Muscle layer of colon (tissue), 2 donors: ENCODE results near the gene UBE2M.

Source experiments
- H3K27ac ChIP-seq: one replicate; pipeline ENCODE4 v1.7.0; 2013; ENCODE audit warnings: low read depth, mild to moderate bottlenecking, low read length, moderate library complexity
- H3K27me3 ChIP-seq, 2 donors: one replicate each; pipeline ENCODE4 v1.7.0; 2013; ENCODE audit warnings: low read length in 2 of 2, mild to moderate bottlenecking in 2 of 2; ENCODE audit not compliant: insufficient read depth in 2 of 2, control insufficient read depth in 1 of 2
- H3K36me3 ChIP-seq: one replicate; pipeline ENCODE4 v1.7.0; 2013; ENCODE audit warnings: mild to moderate bottlenecking, low read length; ENCODE audit not compliant: insufficient read depth
- H3K4me1 ChIP-seq: one replicate; pipeline ENCODE4 v1.7.0; 2013; ENCODE audit warnings: mild to moderate bottlenecking, low read length; ENCODE audit not compliant: insufficient read depth
- H3K4me3 ChIP-seq, 2 donors: one replicate each; pipeline ENCODE4 v1.7.0; 2013; ENCODE audit warnings: low read length in 2 of 2, low read depth in 1 of 2, mild to moderate bottlenecking in 1 of 2, moderate library complexity in 1 of 2
- H3K9ac ChIP-seq: one replicate; pipeline ENCODE4 v1.7.0; 2013; ENCODE audit warnings: low read length
- H3K9me3 ChIP-seq: one replicate; pipeline ENCODE4 v1.7.0; 2013; ENCODE audit warnings: mild to moderate bottlenecking, low read length
- donor health status: abdominal sarcoma.
- donor health status: Adenocarcinoma of cecum.

The UBE2M gene

GRCh38 chr19:58551577-58552471, 6.6 kb downstream of the UBE2M start:
- H3K4me3 ChIP-seq = no peak overlapping the region
- H3K9ac ChIP-seq = no peak overlapping the region
- peaks cover 75% of the 10 kb centered on the region for H3K36me3 ChIP-seq
- H3K9me3 ChIP-seq = no peaks in the 10 kb centered on the region
- H3K27ac ChIP-seq = no peak overlapping the region
- H3K27me3 ChIP-seq = no peaks in the 10 kb centered on the region
- H3K4me1 ChIP-seq = peaks cover 33% of the 10 kb centered on the region

- Histone ChIP-seq H3K27ac (no peak overlapping the region), H3K36me3 (peaks cover 73% of the 10 kb centered on the region), H3K27me3 (no peaks in the 10 kb centered on the region), H3K9ac (no peak overlapping the region), H3K9me3 (no peaks in the 10 kb centered on the region), H3K4me3 (no peak overlapping the region), H3K4me1 (peaks cover 33% of the 10 kb centered on the region)
These were observed 7.3 kb downstream of the UBE2M start for GRCh38 chr19:58551123-58551497.

- H3K27ac ChIP-seq = no peak overlapping the region
- H3K36me3 ChIP-seq = peaks cover 76% of the 10 kb centered on the region
These were observed 7.9 kb downstream of the UBE2M start for GRCh38 chr19:58550362-58551122.

GRCh38 chr19:58549664-58550361, 8.6 kb downstream of the UBE2M start:
- H3K9me3 ChIP-seq = no peaks in the 10 kb centered on the region
- H3K4me1 ChIP-seq = peaks cover 38% of the 10 kb centered on the region
- H3K27me3 ChIP-seq = no peaks in the 10 kb centered on the region
- H3K27ac ChIP-seq = no peak overlapping the region
- H3K9ac ChIP-seq = no peak overlapping the region
- H3K36me3 ChIP-seq = peaks cover 78% of the 10 kb centered on the region
- no peak overlapping the region for H3K4me3 ChIP-seq

More at GRCh38 chr19:58550362-58551122, 7.9 kb downstream of the UBE2M start:
- Histone ChIP-seq H3K27me3 (no peaks in the 10 kb centered on the region), H3K4me1 (peaks cover 37% of the 10 kb centered on the region), H3K4me3 (no peak overlapping the region), H3K9ac (no peak overlapping the region), H3K9me3 (no peaks in the 10 kb centered on the region)

GRCh38 chr19:58548859-58549663, 9.3 kb downstream of the UBE2M start:
- Histone ChIP-seq H3K9me3 (no peaks in the 10 kb centered on the region), H3K4me3 (no peak overlapping the region), H3K9ac (no peak overlapping the region)

GRCh38 chr19:58547323-58548312, 10.8 kb downstream of the UBE2M start:
- Histone ChIP-seq H3K4me3 (no peak overlapping the region), H3K27me3 (no peaks in the 10 kb centered on the region), H3K9ac (no peak overlapping the region), H3K27ac (no peak overlapping the region), H3K9me3 (no peaks in the 10 kb centered on the region), H3K4me1 (peaks cover 27% of the 10 kb centered on the region), H3K36me3 (peaks cover 69% of the 10 kb centered on the region)

More at GRCh38 chr19:58548859-58549663, 9.3 kb downstream of the UBE2M start:
- Histone ChIP-seq H3K4me1 (peaks cover 35% of the 10 kb centered on the region), H3K36me3 (peaks cover 78% of the 10 kb centered on the region), H3K27me3 (no peaks in the 10 kb centered on the region), H3K27ac (no peak overlapping the region)

GRCh38 chr19:58546019-58546530, 12.3 kb downstream of the UBE2M start:
- Histone ChIP-seq H3K27ac (no peak overlapping the region), H3K4me1 (peaks cover 27% of the 10 kb centered on the region)

GRCh38 chr19:58545286-58546018, 13.0 kb downstream of the UBE2M start:
- Histone ChIP-seq H3K9me3 (no peaks in the 10 kb centered on the region), H3K4me3 (peak overlapping the region; percentile 82 to 91), H3K36me3 (peaks cover 47% of the 10 kb centered on the region), H3K27ac (peak overlapping the region; percentile 81), H3K27me3 (no peaks in the 10 kb centered on the region), H3K9ac (peak overlapping the region; percentile 92), H3K4me1 (peaks cover 27% of the 10 kb centered on the region)

More at GRCh38 chr19:58546019-58546530, 12.3 kb downstream of the UBE2M start:
- Histone ChIP-seq H3K27me3 (no peaks in the 10 kb centered on the region), H3K4me3 (peak overlapping the region in 1 of 2 donors; percentile 91), H3K36me3 (peaks cover 53% of the 10 kb centered on the region), H3K9me3 (no peaks in the 10 kb centered on the region), H3K9ac (peak overlapping the region; percentile 92)

GRCh38 chr19:58544591-58545285, 13.7 kb downstream of the UBE2M start:
- H3K27ac ChIP-seq = peak overlapping the region; percentile 90
- H3K36me3 ChIP-seq = peaks cover 40% of the 10 kb centered on the region
- H3K4me1 ChIP-seq = peaks cover 27% of the 10 kb centered on the region
- H3K4me3 ChIP-seq = peak overlapping the region; percentile 82 to 91
- H3K9ac ChIP-seq = peak overlapping the region; percentile 92
- no peaks in the 10 kb centered on the region for H3K27me3 ChIP-seq
- no peaks in the 10 kb centered on the region for H3K9me3 ChIP-seq
